Activated CD8-positive, alpha-beta memory T cell treated with anti-CD3 and anti-CD28 coated beads, Interleukin-2, amount 50 U/mL, for 4 hours (primary cell): Measurements from ENCODE around the gene PDK2.

Experiments
- DNase-seq: peaks from one replicate; pipeline ENCODE4 v3.0.0-alpha.2; 2020

Gene PDK2

DNA sequence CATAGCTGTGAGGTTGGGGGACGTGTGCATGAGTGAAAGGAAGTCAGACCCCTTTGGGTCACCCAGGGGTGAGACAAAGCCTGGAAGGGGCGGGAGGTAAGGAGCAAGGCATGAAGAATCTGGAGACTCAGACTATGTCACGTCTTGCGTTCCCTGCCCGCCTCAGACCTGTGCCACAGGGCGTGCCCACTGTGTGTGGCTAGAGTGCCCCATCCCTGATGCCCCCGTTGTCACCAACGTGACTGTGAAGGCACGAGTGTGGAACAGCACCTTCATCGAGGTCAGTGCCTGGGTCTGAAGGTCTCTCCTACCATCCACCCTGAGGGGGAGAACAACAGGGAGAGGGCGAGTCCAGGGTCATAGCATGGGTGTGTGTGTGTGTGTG is 15.1 kb upstream of the PDK2 start:
- DNase-seq = no peak

DNA sequence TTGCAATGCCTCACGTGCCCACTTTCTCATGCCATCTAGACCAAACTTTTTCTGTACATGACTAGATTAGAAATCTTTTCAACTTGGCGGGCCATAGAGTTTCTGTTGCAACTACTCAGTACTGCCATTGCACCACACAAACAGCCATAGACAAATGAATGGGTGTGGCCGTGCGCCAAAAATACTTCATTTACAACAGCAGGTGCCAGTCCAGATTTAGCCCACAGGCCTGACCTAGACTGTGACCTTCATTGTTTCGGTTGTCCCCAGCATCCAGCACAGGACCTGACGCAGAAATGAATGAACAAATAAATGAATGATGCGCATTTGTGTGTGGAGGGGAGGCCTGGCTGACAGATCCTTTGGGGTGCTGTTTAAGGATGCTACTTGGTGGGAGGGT is 14.3 kb upstream of the PDK2 start:
- DNase-seq = no peak

DNA sequence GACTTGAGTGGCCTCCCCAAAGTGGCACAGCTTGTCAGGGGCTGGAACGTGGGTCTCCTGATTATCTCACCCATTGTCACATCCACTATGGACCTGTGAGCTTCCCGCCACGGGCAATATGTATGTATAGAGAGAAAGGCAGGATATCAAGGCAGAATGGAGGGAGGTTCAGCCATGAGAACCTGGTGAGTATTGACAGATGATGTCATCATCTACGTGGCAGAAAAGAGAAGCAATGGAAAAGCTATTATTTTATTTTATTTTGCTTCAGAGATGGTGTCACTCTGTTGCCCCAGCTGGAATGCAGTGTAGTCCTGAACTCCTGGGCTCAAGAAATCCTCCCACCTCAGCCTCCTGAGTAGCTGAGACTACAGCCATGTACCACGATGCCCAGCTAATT is 13.4 kb upstream of the PDK2 start:
- no peak for DNase-seq

DNA sequence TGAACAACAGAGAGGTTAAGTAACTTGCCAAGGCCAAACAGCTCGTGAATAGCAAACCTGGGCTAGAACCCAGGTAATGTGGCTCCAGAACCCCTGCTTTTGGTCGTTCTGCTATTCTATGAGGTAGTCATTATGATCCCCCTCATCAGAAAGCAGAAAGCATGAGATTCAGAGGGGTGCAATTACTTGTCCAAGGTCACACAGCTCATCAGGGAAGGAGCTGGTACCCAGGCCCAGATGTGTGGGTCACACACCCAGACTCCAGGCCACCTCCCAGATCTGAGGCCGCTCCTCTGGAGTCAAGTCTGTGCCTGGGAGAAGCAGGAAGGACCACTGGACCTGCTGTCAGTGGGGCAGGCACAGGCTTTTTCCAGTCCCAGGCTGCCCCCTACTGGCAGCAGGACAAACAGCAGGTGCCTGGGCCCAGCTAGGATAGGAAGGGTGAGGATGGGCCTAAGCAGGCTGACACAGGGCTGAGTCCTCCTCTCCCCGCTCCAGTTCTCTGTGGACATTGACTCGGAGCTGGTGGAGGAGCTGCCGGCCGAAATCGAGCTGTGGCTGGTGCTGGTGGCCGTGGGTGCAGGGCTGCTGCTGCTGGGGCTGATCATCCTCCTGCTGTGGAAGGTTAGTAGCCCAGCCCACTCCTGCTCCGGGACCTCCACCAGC is 7.8 kb upstream of the PDK2 start:
- DNase-seq = peak; percentile 80

DNA sequence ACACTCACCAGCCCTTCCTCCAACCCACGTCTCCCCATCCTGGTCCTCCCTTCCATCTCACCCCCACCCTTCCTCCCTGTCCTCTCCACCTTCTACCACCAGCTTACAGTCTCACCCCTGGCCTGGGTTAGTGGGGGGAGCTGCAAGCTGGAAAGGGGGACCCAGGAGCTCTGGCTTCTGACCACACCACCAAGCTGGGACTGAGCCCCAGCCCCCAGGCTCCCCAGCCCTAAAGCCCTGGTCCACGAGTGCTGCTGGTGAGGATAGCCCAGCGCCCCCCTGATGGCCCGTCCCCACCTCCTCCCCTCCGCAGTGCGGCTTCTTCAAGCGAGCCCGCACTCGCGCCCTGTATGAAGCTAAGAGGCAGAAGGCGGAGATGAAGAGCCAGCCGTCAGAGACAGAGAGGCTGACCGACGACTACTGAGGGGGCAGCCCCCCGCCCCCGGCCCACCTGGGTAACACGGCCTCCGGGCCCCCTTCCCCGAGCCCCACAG is 7.2 kb upstream of the PDK2 start:
- DNase-seq = no peak

DNA sequence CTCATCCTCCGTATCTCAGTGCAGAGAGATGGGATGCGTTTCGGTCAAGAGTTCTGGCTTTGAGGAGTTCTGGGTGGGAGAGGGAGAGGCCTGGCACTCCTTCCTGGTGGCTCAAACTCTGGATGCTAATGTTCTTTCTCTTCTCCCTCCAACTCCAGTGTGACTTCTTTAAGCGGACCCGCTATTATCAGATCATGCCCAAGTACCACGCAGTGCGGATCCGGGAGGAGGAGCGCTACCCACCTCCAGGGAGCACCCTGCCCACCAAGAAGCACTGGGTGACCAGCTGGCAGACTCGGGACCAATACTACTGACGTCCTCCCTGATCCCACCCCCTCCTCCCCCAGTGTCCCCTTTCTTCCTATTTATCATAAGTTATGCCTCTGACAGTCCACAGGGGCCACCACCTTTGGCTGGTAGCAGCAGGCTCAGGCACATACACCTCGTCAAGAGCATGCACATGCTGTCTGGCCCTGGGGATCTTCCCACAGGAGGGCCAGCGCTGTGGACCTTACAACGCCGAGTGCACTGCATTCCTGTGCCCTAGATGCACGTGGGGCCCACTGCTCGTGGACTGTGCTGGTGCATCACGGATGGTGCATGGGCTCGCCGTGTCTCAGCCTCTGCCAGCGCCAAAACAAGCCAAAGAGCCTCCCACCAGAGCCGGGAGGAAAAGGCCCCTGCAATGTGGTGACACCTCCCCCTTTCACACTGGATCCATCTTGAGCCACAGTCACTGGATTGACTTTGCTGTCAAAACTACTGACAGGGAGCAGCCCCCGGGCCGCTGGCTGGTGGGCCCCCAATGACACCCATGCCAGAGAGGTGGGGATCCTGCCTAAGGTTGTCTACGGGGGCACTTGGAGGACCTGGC is 6.0 kb upstream of the PDK2 start:
- DNase-seq = no peak

DNA sequence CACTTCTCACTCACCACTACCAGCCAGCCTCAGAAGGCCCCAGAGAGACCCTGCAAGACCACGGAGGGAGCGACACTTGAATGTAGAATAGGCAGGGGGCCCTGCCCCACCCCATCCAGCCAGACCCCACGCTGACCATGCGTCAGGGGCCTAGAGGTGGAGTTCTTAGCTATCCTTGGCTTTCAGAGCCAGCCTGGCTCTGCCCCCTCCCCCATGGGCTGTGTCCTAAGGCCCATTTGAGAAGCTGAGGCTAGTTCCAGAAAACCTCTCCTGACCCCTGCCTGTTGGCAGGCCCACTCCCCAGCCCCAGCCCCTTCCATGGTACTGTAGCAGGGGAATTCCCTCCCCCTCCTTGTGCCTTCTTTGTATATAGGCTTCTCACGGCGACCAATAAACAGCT is 5.1 kb upstream of the PDK2 start:
- DNase-seq = no peak

DNA sequence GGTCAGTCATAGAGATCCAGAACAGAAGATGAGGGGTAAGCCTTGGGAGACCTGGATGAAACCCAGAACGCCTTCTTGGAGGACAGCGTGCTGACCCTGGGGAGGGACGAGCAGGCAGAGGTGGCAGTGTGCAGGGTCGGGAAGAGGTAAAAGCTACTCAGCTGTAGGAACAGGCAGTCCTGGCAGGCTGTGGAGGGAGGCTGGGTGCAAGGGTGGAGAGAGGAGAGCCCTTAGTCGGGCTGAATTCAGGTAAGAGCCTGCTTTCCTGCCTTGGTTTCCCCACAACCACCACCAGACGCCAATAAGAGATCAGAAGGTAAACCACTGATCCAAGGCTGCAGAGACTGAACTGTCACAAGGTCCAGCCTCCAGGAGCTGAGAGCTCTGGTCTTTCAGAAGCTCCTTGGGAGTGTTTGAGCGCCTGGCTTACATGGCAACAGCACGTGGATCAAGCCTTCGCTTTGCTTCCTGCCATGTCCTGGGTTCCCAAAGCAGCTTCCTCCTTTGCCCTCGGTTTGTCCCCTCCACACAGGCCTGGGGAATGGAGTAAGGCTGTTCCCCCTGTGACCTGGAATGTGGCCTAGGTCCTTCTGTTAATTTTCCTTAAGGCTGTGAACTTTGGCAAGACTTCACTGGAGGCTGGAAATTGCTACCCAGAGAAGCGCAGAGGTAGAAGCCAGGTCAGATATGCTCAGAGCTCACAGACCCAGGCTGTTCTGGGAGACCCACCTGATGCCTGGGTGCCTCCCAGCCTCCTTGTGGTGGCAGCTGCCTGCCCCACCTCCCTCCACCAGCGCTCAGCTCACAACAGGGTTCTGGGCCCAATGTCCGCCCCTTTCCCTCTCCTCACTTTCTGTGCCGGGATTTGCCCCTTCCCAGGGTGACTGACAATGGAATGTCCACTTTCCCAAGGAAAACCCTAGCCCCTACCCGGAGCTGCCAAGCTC is 3.9 kb upstream of the PDK2 start:
- DNase-seq = no peak

DNA sequence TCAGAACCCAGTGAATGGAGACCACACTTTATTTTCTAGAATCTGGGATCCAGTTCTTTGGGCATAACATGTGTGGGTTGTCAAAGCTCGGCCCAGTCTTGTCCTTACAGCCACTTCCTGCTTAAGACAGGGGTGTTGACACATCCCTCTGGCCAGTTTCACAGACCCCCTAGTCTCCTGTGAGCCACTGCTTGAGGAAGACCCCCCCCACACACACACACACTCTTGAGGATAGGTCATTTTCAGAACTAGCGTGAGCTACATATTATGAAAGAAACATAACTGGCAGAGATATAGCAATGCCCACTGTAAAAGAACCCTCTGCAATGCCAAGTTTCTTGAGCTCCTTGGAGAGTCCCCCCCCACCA is 3.2 kb upstream of the PDK2 start:
- DNase-seq = no peak

DNA sequence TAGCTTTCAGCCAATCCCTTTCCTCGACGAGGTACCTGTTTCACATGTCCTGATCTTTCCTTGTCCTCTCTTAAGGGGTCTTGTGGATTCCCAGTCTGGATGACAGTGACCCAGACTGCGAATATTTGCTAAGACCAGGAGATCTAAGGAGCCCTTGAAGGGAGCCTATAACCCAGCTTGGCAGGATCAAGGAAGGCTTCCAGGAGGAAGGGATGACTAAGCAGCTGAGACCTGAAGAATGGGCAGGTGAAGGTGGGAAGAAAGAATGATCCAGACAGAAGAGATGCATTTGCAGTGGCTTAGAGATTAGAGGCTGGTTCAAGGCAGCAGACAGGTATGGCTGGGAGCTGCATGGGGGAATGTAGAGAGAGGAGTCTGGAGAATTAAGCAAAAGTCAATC is 1.9 kb upstream of the PDK2 start:
- DNase-seq = no peak

DNA sequence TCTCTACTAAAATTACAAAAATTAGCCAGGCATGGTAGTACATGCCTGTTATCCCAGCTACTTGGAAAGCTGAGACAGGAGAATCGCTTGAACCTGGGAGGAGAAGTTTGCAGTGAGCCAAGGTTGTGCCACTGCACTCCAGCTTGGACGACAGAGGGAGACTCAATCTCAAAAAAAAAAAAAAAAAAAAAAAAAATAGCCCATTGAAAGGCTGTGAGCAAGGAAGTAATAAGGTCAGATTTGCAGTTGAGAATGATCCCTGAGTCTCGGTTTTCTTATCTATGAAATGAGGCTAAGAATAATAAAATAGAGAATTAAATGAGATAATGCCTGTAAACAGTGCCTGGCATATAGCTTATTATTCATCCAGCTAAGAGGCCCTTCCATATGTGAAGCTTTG is 1.3 kb upstream of the PDK2 start:
- DNase-seq = no peak

DNA sequence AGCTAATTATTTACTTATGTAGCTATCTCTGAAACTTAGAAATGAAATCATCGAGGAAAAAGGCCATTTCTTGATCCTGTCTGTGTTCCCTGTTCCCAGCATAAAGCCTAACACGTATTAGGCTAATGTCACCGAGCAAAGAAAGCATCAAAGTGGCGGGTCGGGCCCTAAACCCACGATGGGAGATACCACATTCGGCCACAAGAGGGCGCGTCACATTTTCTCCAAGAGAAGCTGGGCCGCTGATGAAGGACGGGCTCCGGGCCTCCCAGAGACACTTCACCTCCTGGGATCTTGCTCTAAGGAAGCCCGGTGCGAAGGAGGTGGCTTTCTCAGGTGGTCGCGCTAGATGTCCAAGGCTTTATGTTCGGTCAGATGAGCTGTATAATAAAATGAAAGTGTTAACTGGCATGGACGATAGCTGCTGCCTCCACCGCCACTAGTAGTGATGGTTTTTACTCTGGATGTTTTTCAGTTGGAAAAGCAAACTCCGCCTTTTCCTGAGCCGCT is 853 bp upstream of the PDK2 start:
- peak; percentile 91 for DNase-seq

DNA sequence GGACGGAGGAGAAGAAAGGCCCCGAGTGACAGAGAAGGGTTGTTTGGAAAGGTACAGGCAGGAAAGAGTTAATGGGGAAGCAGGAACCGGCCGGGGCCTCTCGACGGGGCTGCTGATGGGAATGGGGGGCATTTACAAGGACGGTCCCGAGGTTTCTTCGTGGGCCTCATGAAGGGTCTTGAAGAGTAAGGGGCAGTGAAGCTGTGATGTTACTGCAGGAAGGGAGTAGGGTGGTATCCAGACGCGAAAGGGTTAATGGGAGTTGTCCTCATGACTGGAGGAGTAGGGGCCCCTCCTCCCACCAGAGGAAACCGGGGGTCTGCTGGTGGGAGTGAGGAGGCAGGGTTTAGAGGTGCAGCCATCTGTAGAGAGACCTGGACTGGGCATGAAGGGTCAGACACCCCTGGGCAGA is 481 bp downstream of the PDK2 start:
- DNase-seq = no peak

DNA sequence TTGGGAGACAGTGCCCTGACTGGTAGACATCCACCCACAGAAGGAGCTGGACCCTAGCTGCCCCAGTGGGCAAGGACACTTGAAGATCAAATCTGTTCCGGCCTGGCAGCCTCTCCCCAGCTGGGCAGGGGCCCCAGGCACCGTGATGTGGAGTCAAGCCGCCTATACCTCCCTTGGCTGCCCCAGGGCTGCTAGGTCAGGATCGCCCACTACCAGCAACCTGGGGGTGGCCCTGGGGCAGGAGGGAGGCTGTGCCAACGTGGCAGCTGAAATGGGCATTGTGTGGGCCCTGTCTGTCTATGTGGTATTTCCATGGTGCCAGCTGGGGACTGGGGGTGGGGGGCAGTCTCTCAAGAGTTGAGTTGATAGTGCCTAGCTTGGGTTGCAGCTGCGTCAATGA is 941 bp downstream of the PDK2 start:
- no peak for DNase-seq

DNA sequence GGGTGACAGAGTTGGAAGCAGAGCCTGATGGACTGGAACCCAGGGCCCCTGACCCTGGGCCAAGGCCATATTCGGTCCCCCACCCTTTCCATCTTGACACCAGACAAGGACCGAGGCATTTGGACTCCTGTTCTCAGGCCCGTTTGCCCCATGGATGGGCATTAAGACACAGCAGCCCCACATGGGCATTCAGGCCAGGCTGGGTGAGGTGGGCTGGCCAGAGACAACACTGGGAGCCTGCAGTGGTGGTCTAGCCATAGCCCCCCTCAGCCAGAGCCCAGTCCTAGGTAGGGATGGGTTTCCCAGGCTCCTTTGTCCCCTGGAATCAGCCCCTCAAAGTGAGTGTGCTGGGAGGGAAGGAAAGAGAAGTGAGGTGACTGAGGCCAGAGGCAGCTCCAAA is 1.6 kb downstream of the PDK2 start:
- no peak for DNase-seq

DNA sequence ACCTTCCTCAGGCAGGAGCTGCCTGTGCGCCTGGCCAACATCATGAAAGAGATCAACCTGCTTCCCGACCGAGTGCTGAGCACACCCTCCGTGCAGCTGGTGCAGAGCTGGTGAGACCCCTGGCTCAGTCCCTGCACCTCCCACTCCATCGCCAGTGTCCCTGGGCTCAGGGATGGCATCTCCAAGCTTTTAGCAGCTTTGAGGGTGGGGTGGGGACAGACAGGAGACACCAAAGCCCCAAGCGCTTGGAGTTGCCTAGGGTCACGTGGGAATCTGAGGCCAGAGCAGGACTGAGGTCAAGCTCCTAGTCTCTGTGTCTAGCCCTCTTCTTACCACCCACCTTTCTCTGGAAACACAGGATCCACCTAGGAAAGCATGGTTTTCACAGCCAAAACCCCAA is 2.3 kb downstream of the PDK2 start:
- DNase-seq = no peak

DNA sequence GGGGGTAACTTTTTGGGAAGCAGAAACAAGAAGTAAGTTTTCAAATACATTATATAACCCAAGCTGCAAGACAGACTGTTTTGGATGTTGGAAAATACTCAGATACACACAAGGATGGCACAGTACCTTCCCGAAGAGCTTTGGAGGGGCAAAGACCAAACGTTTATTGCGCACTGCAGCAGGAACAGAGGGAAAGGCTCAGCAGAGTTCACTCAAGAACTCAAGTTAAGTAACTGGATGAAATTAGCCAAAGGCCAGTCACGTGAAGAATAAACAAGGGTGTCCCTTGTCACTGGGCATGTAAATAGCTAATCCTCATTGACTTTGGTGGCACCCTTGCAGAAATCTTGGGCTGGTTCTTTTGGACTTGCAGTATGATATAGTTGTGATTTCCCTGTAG is 2.8 kb downstream of the PDK2 start:
- no peak for DNase-seq

DNA sequence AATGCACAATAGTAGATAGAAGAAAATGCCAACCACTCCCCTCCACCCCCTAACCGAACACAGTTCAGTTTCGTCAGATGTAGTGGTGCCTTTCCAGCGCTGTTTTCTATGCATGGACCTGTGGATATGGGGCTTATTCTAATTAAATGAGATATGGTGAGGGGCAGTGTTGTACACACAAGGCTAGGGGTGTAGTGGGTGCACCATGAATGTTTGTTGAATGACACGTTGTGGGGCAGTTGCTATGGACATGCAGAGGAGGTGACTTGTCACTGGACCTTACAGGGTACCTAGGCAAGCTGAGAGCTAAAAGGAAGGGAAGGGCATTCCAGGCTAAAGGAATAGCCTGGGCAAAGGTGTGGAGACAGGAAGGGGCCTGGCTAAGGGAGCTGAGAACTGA is 3.4 kb downstream of the PDK2 start:
- DNase-seq = no peak

DNA sequence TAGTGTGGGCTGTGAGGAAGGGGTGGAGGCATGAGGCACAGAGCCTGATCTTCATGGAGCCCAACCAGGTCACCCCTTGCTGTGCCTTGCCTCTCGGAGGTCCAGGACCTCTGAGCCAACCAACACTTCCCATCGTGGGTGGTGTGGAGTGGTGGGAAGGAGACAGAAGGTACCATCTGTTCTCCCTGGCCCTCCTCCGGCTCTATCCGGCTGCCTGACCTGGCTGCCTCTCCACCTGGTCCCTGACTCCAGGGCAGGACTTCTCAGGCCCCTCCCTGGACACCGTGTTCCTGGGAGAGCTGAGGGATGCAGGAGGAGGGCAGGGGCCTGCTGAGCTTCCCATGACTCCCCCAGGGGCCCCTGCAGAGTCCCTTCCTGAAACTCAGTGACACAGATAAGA is 3.9 kb downstream of the PDK2 start:
- DNase-seq = no peak

DNA sequence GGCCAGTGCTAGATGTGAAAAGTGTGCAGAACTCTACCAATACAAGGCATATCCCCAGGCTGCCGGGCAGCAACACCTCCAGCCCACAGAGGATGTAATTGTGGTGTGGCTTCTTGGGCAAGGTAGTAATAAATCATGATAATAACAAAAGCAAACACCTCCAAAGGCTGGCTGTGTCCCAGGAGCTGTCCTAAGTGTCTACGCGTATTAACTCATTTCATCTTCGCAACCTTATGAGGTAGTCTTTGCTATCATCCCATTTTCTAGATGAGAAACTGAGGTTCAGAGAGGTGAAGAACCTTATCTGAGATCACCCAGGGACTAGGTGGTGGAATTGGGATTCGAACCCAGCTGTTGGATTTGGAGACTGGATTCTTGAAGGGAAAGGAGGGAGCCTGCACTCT is 5.3 kb downstream of the PDK2 start:
- DNase-seq = no peak

DNA sequence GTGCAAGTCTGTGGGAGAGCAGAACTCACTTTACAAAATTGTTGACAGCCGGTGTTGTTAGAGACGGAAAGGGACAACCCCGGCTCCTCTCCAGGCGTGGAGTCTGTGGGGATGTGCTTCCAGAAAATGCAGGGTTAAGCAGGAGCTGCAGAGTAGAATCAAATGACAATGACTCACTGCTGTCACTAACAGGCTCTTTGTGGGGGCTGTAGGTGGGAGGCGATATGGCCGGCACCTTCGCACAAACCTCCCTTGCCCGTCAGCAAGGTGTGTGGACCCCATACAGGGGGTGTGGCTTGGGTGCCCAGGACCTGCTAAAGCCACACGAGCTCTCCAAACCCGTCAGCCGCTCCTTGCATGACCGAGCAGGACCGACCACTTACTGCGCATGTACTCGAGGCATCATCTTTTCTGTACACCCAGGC is 5.8 kb downstream of the PDK2 start:
- DNase-seq = no peak

DNA sequence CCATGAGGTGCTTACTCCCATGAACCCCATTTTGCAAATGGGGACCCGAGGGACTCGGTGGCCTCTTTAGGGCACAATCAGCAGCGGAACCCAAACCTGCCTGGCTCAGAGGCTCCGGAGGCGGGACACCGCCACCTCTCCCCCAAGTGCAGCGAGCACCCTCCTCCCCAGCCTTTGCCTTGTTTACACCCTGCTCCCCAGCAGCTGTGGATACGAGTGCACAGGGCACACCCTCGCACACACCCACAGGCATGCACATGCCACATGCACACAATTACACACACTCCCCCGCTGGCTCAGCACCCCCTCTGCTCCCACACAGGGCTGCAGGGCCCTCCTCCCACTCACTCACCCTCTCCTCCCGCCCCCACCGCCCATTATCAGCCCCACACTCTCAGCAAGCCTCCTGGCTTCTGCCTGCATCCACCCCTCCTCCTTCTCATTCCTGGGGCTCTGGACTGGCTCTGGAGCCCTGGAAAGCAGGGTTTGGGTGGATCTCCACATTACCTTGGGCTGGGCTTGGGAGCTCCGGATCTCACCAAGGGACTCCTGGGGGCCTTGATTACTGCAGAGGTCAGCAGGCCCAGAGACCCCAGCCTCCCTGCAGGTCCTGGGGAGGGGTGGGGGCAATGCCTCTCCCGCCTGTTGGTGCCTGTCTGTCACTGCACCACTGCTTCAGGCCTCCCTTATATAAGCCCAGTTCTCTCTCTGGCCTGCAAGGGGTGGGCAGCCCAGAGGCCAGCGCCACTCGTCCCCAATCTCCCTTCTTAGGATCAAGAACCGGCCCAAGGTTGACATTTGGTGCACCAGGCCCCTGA is 6.4 kb downstream of the PDK2 start:
- DNase-seq = no peak
